A549 (cell line): ENCODE results near the gene TYRO3.

Experiments used
- FOSL2 ChIP-seq, 2 experiments: fragments of 450-650 bp in 1 of 2; fragments of >200 bp in 1 of 2; sonication (Bioruptor Twin) in 1 of 2; formaldehyde crosslinking; IDR thresholded peaks; 2 replicates each; pipeline versions ENCODE4 v1.5.0 to v1.6.1; 2016 to 2020; ENCODE audit warnings: mild to moderate bottlenecking in 1 of 2, moderate library complexity in 1 of 2
- POLR2A ChIP-seq: IDR thresholded peaks from 2 replicates; pipeline ENCODE4 v1.6.1; 2012; ENCODE audit warnings: mild to moderate bottlenecking, low read length
- RAD21 ChIP-seq, 2 experiments: fragments of >200 bp in 1 of 2; sonication (Bioruptor Twin) in 1 of 2; formaldehyde crosslinking in 1 of 2; IDR thresholded peaks in 1 of 2; conservative IDR thresholded peaks in 1 of 2; 2 replicates in 1 of 2; 3 replicates in 1 of 2; pipeline ENCODE4 v1.6.1; 2012 to 2018; ENCODE audit warnings: inconsistent platforms in 1 of 2
- REST ChIP-seq: fragments of 200-600 bp; sonication (generic); IDR thresholded peaks from 2 replicates; pipeline ENCODE4 v1.6.1; 2016; ENCODE audit warnings: antibody characterized with exemption, mild to moderate bottlenecking, moderate library complexity
- ZFP36 ChIP-seq: fragments of 450-650 bp; IDR thresholded peaks from 2 replicates; pipeline ENCODE4 v1.6.1; 2014; ENCODE audit warnings: borderline replicate concordance; ENCODE audit not compliant: partially characterized antibody
- TF ChIP-seq, protein P1 (sequence below): fragments of 250-450 bp; sonication (Bioruptor Pico); IDR thresholded peaks from 2 replicates; pipeline ENCODE4 v1.5.0; 2021; ENCODE audit warnings: mild to moderate bottlenecking, moderate library complexity, borderline replicate concordance
- TF ChIP-seq, protein P2 (sequence below): fragments of >200 bp; sonication (Bioruptor Twin); formaldehyde crosslinking; IDR thresholded peaks from 3 replicates; pipeline ENCODE4 v1.5.1; 2016

DNA sequence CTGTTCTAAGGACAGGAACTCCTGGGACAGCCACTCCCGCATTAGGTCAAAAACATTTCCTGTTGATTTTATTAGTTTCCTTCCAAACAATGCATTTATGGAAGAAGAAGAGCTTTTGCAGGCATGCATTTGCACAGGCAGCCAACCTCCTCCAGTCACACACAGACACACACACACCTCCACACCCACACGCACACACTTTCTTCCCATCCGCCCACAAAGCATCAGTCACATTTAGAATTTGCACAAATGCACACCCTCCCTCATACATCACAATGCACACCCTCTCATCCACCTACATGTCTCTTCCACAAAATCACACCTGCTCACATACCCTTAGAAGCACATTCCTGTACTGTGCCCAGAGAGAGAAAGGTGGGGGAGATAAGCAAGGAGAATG, 4.1 kb upstream of the TYRO3 start:
- no peak for TF ChIP-seq REST
- TF ChIP-seq ZFP36 = no peak
- TF ChIP-seq, protein P1, sequence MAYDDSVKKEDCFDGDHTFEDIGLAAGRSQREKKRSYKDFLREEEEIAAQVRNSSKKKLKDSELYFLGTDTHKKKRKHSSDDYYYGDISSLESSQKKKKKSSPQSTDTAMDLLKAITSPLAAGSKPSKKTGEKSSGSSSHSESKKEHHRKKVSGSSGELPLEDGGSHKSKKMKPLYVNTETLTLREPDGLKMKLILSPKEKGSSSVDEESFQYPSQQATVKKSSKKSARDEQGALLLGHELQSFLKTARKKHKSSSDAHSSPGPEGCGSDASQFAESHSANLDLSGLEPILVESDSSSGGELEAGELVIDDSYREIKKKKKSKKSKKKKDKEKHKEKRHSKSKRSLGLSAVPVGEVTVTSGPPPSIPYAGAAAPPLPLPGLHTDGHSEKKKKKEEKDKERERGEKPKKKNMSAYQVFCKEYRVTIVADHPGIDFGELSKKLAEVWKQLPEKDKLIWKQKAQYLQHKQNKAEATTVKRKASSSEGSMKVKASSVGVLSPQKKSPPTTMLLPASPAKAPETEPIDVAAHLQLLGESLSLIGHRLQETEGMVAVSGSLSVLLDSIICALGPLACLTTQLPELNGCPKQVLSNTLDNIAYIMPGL (CRISPR knock-in tag) = no peak
- TF ChIP-seq POLR2A = no peak
- TF ChIP-seq, protein P2, sequence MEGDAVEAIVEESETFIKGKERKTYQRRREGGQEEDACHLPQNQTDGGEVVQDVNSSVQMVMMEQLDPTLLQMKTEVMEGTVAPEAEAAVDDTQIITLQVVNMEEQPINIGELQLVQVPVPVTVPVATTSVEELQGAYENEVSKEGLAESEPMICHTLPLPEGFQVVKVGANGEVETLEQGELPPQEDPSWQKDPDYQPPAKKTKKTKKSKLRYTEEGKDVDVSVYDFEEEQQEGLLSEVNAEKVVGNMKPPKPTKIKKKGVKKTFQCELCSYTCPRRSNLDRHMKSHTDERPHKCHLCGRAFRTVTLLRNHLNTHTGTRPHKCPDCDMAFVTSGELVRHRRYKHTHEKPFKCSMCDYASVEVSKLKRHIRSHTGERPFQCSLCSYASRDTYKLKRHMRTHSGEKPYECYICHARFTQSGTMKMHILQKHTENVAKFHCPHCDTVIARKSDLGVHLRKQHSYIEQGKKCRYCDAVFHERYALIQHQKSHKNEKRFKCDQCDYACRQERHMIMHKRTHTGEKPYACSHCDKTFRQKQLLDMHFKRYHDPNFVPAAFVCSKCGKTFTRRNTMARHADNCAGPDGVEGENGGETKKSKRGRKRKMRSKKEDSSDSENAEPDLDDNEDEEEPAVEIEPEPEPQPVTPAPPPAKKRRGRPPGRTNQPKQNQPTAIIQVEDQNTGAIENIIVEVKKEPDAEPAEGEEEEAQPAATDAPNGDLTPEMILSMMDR = no peak
- TF ChIP-seq FOSL2 (IDR thresholded peaks at IDR 0.05) = no peak
- TF ChIP-seq FOSL2 (CRISPR knock-in tag; IDR thresholded peaks at IDR 0.05) = no peak
- TF ChIP-seq RAD21 (conservative IDR thresholded peaks at IDR 0.05 in 1 of 2, IDR thresholded peaks at IDR 0.05 in 1 of 2) = no peak
